Central memory CD8-positive, alpha-beta T cell (primary cell): ENCODE results near the gene TBC1D4.

Experiments
- ATAC-seq: fragments of 150-1000 bp; cut with Tn5 transposase; replicated peaks from 2 replicates; pipeline ENCODE4 v1.10.0; 2022; ENCODE audit warnings: mild to moderate bottlenecking, moderate FRiP score, moderate number of reproducible peaks; ENCODE audit not compliant: poor library complexity, severe bottlenecking; ENCODE audit errors: extremely low read depth
- DNase-seq, 2 donors: peaks; one replicate each; pipeline ENCODE4 v3.0.0; 2021; ENCODE audit warnings: low spot score in 2 of 2
- H3K27ac Mint-ChIP-seq: one replicate; pipeline ENCODE4 v1.8.0; 2022; ENCODE audit warnings: low read depth, mild to moderate bottlenecking, moderate library complexity, mixed read lengths
- H3K27me3 Mint-ChIP-seq: one replicate; pipeline ENCODE4 v1.8.0; 2022; ENCODE audit warnings: mixed read lengths
- H3K36me3 Mint-ChIP-seq: one replicate; pipeline ENCODE4 v1.8.0; 2022; ENCODE audit warnings: mild to moderate bottlenecking, moderate library complexity, mixed read lengths; ENCODE audit not compliant: insufficient read depth
- H3K4me1 Mint-ChIP-seq: one replicate; pipeline ENCODE4 v1.8.0; 2022; ENCODE audit warnings: mixed read lengths
- H3K4me3 Mint-ChIP-seq: one replicate; pipeline ENCODE4 v1.8.0; 2022; ENCODE audit warnings: mild to moderate bottlenecking, moderate library complexity, mixed read lengths
- H3K9me3 Mint-ChIP-seq: one replicate; pipeline ENCODE4 v1.8.0; 2022; ENCODE audit warnings: mixed read lengths

Gene TBC1D4

DNA sequence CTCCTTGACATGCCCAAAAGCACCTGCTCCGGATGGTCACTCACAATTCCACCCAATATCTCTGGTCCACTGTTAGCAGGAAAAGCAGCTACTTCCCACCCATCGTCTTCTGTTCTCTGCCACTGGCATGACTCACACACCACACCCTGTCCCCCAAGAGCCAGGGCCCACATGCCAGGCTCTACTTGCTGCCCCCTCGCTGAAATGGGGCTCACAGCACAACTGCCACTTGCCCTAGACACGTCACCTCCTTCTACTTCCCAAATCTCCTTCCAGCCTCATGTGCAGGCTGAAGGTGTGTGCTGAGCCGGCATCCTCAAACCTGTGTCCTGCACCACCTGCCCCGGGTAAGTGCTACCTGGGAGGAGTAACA, 65.0 kb downstream of the TBC1D4 start:
- no peaks in the 10 kb centered on the region for H3K4me1 Mint-ChIP-seq
- H3K36me3 Mint-ChIP-seq: no peaks in the 10 kb centered on the region
- H3K27ac Mint-ChIP-seq: no peak overlapping the region
- H3K4me3 Mint-ChIP-seq: no peak overlapping the region
- no peak for ATAC-seq
- no peak for DNase-seq
- no peaks in the 10 kb centered on the region for H3K9me3 Mint-ChIP-seq
- H3K27me3 Mint-ChIP-seq: peaks cover 17% of the 10 kb centered on the region

DNA sequence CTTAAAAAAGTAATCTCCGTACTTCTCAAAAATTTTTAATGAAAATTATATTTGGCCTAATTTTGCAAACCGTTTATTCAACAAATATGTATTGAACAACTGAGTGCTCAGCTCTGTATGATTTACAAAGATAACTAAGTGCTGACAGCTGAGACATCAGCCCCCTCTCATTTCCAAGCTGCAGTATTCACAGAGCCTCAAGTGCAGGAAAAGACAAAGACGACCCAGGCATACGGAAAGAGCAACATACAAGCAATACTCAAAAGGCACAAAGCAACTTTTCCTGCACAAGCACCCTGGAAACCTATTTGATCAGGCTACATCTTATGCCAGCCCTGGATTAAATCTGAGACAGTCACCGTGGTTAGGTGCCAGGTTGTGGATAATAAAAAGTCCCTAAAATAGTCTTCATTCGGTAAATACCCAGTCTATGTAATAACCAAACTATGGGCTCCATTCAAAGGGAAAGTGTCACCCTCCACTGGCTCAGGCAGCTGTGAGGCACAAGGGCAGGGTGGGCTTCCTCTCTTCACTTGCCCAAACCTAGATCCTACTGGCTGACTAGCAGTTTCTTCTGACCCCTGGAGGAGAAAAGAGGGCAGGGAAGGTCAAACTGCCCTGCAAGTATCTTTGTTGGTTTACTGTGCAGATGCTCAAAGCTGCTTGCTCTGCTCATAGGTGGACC, 65.5 kb downstream of the TBC1D4 start:
- H3K4me1 Mint-ChIP-seq: no peaks in the 10 kb centered on the region

DNA sequence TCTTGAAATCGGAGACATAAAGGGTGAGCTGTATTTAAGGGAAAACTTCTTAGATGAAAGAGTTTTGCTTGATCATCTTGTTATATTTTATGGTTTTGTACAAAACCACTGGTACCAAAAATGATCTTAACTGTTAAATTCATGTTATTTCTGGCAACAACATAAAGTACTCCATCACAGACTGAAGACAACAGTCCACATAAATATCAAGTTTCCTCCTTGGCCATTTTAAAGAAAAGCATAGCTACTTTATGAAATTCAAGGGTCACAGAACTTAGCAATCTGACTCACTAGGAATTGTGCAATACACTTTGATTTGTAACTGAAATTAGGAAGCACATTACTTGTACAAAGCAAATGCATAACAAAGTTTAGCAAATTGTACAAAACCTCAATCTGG, 66.3 kb downstream of the TBC1D4 start:
- no peak overlapping the region for H3K27ac Mint-ChIP-seq
- H3K4me1 Mint-ChIP-seq: no peaks in the 10 kb centered on the region
- ATAC-seq: no peak
- no peak overlapping the region for H3K4me3 Mint-ChIP-seq
- no peaks in the 10 kb centered on the region for H3K36me3 Mint-ChIP-seq
- DNase-seq: no peak
- no peaks in the 10 kb centered on the region for H3K9me3 Mint-ChIP-seq
- peaks cover 11% of the 10 kb centered on the region for H3K27me3 Mint-ChIP-seq

More for the DNA sequence above, 65.5 kb downstream of the TBC1D4 start:
- Mint-ChIP-seq H3K27ac (no peak overlapping the region), H3K9me3 (no peaks in the 10 kb centered on the region), H3K36me3 (no peaks in the 10 kb centered on the region), H3K4me3 (no peak overlapping the region), H3K27me3 (peaks cover 17% of the 10 kb centered on the region)
- ATAC-seq: no peak
- no peak for DNase-seq

DNA sequence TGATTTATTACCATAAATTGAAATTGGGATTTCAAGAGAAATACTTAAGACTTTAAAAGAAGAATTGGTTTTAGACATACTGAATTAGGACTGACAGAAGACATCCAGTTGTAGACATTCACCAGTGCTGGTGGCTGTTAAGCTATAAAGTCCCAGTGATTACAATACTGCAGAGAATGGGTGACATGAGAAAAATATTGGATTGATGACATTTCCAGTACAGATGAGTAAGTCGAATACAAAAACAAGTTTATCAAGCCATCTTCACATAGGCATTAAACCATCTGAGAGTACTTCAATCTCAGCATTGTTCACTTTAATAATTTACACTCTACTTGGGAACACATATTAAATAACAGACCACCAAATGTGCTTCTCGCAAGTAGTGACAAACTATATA, 66.8 kb downstream of the TBC1D4 start:
- Mint-ChIP-seq H3K27ac (no peak overlapping the region), H3K9me3 (no peaks in the 10 kb centered on the region), H3K36me3 (no peaks in the 10 kb centered on the region), H3K4me1 (no peaks in the 10 kb centered on the region), H3K4me3 (no peak overlapping the region), H3K27me3 (peaks cover 7% of the 10 kb centered on the region)
- no peak for ATAC-seq
- DNase-seq: no peak

DNA sequence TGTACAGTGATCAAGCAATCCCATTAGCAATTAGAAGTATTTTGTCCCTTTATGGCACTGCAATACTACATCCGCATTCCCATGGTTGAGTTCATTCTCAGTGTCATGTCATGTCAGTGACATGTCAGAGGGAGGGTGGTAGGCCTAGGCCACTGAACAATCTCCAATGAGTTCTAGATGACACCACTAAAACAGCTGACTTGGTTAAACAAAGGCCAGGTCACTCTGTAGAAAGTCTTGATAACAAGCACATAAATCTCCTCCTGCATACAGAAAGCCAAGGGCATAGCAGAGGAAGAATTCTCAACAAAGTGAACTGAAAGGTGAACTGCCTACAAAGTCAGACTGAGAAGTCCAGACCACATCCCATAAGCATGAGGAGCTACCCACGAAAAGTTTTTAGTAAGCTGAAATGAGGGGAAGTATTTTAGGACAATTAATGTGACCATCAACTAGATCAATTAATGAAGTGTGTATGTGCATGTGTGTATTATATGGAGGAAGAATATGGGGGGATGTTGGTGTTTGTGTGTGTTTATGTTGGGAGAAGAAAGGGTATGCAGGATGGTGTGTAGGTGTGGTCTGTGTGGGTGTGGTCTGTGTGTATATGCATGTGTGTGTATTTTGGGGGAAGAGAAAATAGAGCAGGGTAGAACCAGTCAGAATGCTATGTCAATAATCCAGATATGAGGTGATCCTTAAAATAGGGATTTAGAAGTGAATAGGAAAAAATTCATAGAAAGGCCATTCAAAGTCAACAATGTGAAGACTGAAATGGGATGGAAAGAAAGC, 67.7 kb downstream of the TBC1D4 start:
- no peak for ATAC-seq
- no peaks in the 10 kb centered on the region for H3K9me3 Mint-ChIP-seq
- H3K27ac Mint-ChIP-seq: no peak overlapping the region
- no peaks in the 10 kb centered on the region for H3K4me1 Mint-ChIP-seq
- no peak for DNase-seq
- no peaks in the 10 kb centered on the region for H3K36me3 Mint-ChIP-seq
- peaks cover 7% of the 10 kb centered on the region for H3K27me3 Mint-ChIP-seq
- H3K4me3 Mint-ChIP-seq: no peak overlapping the region

DNA sequence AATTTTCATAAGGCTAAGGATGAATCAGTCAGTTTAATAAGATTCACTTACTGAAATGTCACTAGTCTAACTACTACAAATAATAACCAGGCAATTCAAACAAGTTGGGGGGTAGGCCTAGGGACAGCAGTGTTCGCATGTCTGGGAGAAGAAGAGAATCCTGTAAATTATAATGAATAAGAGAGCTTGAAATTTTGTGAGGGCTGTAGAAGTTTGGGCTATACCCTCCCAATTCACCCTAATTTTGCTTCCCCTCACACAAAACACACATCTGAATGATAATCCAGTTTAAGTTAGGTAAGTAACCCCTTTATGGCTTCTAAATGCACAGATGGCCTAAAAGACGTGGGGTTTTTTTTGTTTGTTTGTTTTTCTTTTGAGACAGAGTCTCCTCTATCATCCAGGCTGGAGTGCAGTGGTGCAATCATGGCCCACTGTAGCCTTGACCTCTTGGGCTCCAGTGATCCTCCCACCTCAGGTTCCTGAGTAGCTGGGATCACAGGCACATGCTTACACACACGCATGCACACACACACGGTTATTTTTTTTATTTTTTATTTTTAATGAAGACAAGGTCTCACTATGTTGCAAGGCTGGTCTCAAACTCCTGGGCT, 69.9 kb downstream of the TBC1D4 start:
- H3K4me1 Mint-ChIP-seq: no peaks in the 10 kb centered on the region
- DNase-seq (no peak), ATAC-seq (no peak)
- H3K36me3 Mint-ChIP-seq: no peaks in the 10 kb centered on the region
- peaks cover 19% of the 10 kb centered on the region for H3K27me3 Mint-ChIP-seq
- H3K9me3 Mint-ChIP-seq: no peaks in the 10 kb centered on the region
- no peak overlapping the region for H3K4me3 Mint-ChIP-seq
- H3K27ac Mint-ChIP-seq: no peak overlapping the region

DNA sequence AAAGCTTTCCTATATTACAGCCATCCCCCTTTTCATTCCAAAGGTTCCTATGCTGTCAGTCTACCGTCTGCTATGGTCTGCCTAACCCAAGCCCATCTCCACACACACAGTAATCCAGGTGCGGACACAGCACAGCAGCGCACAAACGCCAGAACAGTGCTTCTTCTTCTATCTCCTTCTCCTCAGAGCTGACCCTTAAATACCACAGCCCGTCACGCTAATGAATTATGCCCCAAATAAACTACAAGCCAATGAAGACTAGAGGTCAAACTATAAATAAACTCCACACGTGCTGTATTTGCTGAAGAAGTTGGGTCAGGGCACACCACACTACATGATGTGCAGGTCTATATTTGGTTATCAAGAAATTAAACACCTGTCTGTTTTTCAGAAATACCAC, 71.8 kb downstream of the TBC1D4 start:
- Mint-ChIP-seq H3K9me3 (no peaks in the 10 kb centered on the region), H3K4me3 (no peak overlapping the region), H3K27ac (no peak overlapping the region), H3K36me3 (no peaks in the 10 kb centered on the region), H3K4me1 (no peaks in the 10 kb centered on the region), H3K27me3 (peaks cover 29% of the 10 kb centered on the region)
- ATAC-seq (no peak), DNase-seq (no peak)

DNA sequence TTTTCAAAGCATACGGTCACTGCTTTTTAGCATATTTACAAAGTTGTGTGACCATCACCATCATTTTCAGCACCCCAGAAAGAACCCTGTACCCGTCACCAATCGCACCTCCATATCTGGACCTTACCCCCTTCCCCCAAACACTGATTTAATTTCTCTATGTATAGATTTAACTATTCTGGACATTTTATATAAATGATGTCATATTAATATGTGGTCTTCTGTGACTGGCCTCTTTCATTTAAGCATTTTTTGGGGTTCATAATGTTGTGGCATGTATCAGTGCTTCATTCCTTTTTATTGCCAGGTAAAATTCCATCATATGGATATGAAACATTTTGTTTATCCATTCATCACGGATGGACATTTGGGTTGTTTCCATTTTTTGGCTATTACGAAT, 74.0 kb downstream of the TBC1D4 start:
- Mint-ChIP-seq H3K27ac (no peak overlapping the region), H3K4me1 (no peaks in the 10 kb centered on the region), H3K36me3 (no peaks in the 10 kb centered on the region), H3K9me3 (no peaks in the 10 kb centered on the region), H3K4me3 (no peak overlapping the region), H3K27me3 (peaks cover 39% of the 10 kb centered on the region)
- no peak for DNase-seq
- no peak for ATAC-seq

DNA sequence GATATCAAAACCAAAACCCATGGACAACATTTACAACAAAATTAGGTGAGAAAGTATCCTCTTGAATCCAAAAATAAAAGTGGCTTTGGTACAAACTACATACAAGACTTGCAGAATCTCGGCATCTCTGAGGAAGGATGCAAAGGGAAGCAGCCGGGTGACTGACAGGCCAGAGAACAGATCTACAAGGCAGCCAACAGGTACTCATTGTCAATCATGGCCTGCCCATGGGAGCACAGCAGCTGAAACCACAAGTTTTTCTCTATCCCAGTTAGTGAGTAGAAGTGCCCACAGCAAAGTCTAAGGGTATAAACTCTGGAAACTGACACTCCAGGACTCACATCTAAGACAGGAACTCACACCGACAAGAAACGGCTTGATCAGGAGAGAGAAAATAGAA, 74.5 kb downstream of the TBC1D4 start:
- H3K27me3 Mint-ChIP-seq: peaks cover 39% of the 10 kb centered on the region
- H3K4me1 Mint-ChIP-seq: no peaks in the 10 kb centered on the region
- H3K4me3 Mint-ChIP-seq: no peak overlapping the region
- H3K36me3 Mint-ChIP-seq: no peaks in the 10 kb centered on the region
- H3K9me3 Mint-ChIP-seq: no peaks in the 10 kb centered on the region
- DNase-seq (no peak), ATAC-seq (no peak)
- no peak overlapping the region for H3K27ac Mint-ChIP-seq

DNA sequence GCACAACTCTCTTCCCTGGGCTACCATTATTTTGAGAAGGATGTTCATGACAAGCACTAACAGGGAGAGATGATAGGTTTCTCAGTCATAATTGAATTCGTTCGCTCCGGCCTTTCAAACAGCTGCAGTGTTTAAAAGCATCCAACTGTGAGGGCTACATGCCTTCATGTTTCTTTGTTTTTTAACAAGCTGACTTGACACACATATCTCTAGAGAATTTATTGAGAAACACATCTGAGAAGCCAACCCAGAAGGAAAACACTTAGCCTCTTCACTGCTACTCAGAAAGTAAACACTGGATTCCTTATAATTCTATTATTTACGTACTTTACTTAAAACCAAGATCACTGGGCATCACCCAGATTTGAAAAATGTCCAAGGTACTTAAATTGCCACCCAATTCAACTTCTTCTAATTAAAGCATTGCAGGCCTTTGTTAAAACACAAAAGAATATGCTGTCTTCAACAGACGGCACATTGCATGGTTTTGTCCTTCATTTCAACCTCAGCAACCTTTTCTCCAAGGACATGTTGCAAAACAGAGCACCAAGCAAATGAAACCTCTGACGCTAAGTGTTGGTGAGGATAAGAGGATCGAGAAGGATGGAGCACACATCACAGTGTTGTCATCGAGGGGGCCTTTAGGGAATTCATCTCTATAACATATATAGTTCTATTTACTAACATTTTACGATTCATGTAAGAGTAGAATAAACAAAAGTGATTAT, 75.8 kb downstream of the TBC1D4 start:
- DNase-seq (no peak), ATAC-seq (no peak)
- Mint-ChIP-seq H3K27me3 (peaks cover 48% of the 10 kb centered on the region), H3K36me3 (no peaks in the 10 kb centered on the region), H3K9me3 (no peaks in the 10 kb centered on the region), H3K4me3 (no peak overlapping the region), H3K4me1 (no peaks in the 10 kb centered on the region), H3K27ac (no peak overlapping the region)

DNA sequence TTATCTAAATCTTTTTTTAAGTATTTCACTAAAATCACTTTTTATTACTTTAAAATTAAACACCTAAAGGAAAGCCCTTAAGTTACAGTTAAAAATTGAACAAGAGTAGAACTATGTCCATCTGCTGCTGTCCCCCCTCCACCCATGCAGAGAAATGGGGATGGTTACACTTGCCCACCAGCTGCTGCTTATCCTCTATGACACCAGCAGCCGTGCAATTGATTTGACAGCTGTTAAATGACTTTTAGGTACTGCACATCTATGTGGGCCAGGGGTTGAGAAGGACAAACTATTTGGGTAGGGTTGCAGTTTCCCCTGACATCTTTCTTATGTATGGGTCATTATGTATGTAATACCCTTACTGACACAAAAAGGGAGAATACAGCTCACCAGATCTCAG, 77.2 kb downstream of the TBC1D4 start:
- ATAC-seq: no peak
- DNase-seq: no peak
- H3K9me3 Mint-ChIP-seq: no peaks in the 10 kb centered on the region
- H3K36me3 Mint-ChIP-seq: no peaks in the 10 kb centered on the region
- no peak overlapping the region for H3K4me3 Mint-ChIP-seq
- H3K4me1 Mint-ChIP-seq: no peaks in the 10 kb centered on the region
- no peak overlapping the region for H3K27ac Mint-ChIP-seq
- peaks cover 62% of the 10 kb centered on the region for H3K27me3 Mint-ChIP-seq

DNA sequence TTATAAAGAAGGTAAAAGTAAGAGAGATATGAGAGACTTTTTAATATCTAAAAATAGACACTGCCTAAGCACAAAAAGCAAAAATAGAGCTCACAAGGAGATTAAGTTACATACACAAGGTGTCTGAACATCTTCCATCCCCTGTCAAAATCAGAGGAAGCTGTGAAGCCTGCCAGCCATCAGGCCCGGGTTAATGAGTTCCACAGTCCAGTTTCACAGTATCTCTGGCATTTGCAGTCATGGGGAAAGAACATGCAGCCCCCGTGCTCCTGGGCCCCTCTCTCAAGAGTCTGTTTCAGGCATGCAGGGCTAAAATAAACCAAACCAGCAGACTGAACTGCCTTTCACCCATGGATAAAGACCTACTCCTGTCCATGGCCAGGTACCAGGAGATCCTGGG, 79.2 kb downstream of the TBC1D4 start:
- H3K9me3 Mint-ChIP-seq: no peaks in the 10 kb centered on the region
- no peak overlapping the region for H3K27ac Mint-ChIP-seq
- no peaks in the 10 kb centered on the region for H3K36me3 Mint-ChIP-seq
- no peak for ATAC-seq
- DNase-seq: no peak
- H3K4me3 Mint-ChIP-seq: no peak overlapping the region
- H3K4me1 Mint-ChIP-seq: no peaks in the 10 kb centered on the region
- peaks cover 67% of the 10 kb centered on the region for H3K27me3 Mint-ChIP-seq
